AG04449 (cell line): ENCODE results near the gene PREX1.

Source experiments
- CTCF ChIA-PET: fragments of 350-600 bp; formaldehyde crosslinking; extraction: SDS; loops from one replicate; lab custom pipeline; 2021; ENCODE audit warnings: antibody characterized with exemption; lab: Yijun Ruan, JAX
- POLR2A ChIA-PET: fragments of 400-600, 350-600 bp; formaldehyde crosslinking; extraction: SDS; loops from one replicate; lab custom pipeline; 2020; ENCODE audit warnings: antibody characterized with exemption, inconsistent platforms; lab: Yijun Ruan, JAX
- DNase-seq: peaks from one replicate; pipeline ENCODE4 v3.0.0-alpha.2; 2010; ENCODE audit warnings: low read depth, low spot score
- H3K4me3 ChIP-seq: 2 replicates; pipeline ENCODE4 v1.5.1; 2011; ENCODE audit warnings: low read depth, mild to moderate bottlenecking, control low read depth, low read length
- TF ChIP-seq, protein P1 (sequence below): IDR thresholded peaks from one replicate; pipeline ENCODE4 v1.5.1; 2011; ENCODE audit warnings: mild to moderate bottlenecking, moderate library complexity, low read length, control low read depth, inconsistent platforms; ENCODE audit not compliant: insufficient read depth; ENCODE audit errors: missing control alignments

PREX1 gene

GRCh38 chr20:48672324-48672723, 155.5 kb downstream of the PREX1 start:
- CTCF ChIA-PET, result interaction anchor here (2.1 kb wide), 1 partner anchor 15 kb away, joined by 10 read pairs; no protein-coding TSS in a partner anchor
- POLR2A ChIA-PET, result no interaction called here
- TF ChIP-seq, protein P1, sequence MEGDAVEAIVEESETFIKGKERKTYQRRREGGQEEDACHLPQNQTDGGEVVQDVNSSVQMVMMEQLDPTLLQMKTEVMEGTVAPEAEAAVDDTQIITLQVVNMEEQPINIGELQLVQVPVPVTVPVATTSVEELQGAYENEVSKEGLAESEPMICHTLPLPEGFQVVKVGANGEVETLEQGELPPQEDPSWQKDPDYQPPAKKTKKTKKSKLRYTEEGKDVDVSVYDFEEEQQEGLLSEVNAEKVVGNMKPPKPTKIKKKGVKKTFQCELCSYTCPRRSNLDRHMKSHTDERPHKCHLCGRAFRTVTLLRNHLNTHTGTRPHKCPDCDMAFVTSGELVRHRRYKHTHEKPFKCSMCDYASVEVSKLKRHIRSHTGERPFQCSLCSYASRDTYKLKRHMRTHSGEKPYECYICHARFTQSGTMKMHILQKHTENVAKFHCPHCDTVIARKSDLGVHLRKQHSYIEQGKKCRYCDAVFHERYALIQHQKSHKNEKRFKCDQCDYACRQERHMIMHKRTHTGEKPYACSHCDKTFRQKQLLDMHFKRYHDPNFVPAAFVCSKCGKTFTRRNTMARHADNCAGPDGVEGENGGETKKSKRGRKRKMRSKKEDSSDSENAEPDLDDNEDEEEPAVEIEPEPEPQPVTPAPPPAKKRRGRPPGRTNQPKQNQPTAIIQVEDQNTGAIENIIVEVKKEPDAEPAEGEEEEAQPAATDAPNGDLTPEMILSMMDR, result no peak
- no peak overlapping the region for H3K4me3 ChIP-seq
- DNase-seq, result no peak

- no peak overlapping the region for H3K4me3 ChIP-seq
- TF ChIP-seq, protein P1, result no peak
- ChIA-PET CTCF (interaction anchor here (2.1 kb wide), 1 partner anchor 14 kb away, joined by 10 read pairs; no protein-coding TSS in a partner anchor), POLR2A (no interaction called here)
- DNase-seq, result no peak
These were observed 156.7 kb downstream of the PREX1 start for GRCh38 chr20:48671141-48671540.

GRCh38 chr20:48669946-48670605, 157.7 kb downstream of the PREX1 start:
- CTCF ChIA-PET, result interaction anchor here (2.1 to 5.7 kb wide), 2 partner anchors 13 to 235 kb away, joined by 7 to 40 read pairs; no protein-coding TSS in a partner anchor
- H3K4me3 ChIP-seq, result no peak overlapping the region
- no peak for DNase-seq
- TF ChIP-seq, protein P1, result no peak
- POLR2A ChIA-PET, result no interaction called here

DNA sequence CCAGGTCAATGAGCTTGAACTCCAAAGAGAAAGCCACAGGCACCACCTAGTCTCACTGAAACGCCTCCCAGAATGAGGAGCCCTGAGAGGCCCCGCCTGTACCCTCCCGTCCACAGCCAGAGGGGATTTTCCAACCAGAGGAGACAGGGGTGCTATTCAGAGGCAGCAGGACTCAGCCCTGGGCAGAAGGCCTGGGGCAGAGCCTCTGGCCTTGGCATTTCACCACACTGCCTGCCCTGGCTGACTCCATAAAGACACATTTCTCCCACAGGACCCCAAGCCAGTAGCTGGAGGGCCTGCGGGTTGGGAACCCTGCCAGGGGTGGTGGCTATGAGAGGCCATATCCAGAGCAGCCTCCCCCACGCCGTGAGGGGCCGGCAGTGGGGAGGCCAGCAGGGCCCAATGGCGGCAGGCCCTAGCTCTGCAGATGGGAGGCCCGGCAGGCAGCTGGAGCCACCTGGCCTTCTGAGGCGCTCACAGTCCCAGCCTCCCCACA, 159.3 kb downstream of the PREX1 start:
- no peak for DNase-seq
- TF ChIP-seq, protein P1, result no peak
- no peak overlapping the region for H3K4me3 ChIP-seq
- ChIA-PET POLR2A (no interaction called here), CTCF (interaction anchor here (2.4 to 5.7 kb wide), 2 partner anchors 12 to 237 kb away, joined by 9 to 40 read pairs; no protein-coding TSS in a partner anchor)

- TF ChIP-seq, protein P1, result no peak
- ChIA-PET POLR2A (no interaction called here), CTCF (interaction anchor here (2.4 to 5.7 kb wide), 2 partner anchors 11 to 238 kb away, joined by 9 to 40 read pairs; no protein-coding TSS in a partner anchor)
- no peak for DNase-seq
- H3K4me3 ChIP-seq, result no peak overlapping the region
These were observed 159.8 kb downstream of the PREX1 start for GRCh38 chr20:48667889-48668413.

DNA sequence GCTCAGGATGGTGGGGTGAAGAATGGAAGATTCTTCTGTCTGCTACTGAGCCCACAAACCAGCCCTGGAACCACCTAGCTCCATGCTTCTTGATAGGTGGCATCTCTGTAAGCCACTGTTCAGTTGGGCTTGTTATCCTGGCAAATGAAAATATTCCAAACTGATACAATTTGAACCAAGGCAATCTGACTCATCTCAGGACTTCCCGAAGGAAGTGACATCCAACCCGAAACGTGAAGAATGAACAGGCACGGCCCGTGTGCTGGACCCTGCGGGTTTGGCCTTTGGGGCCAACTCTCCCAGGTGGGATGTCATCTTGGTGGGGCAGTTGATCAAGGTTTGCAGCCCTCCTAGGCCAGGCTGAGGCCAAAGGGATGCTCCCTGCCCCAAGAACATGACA, 160.3 kb downstream of the PREX1 start:
- DNase-seq, result no peak
- no peak overlapping the region for H3K4me3 ChIP-seq
- CTCF ChIA-PET, result interaction anchor here (2.4 to 5.7 kb wide), 2 partner anchors 11 to 238 kb away, joined by 9 to 40 read pairs; no protein-coding TSS in a partner anchor
- POLR2A ChIA-PET, result no interaction called here
- TF ChIP-seq, protein P1, result no peak
